Ovary (tissue), 3 donors: Measurements from ENCODE around the gene GLDN.

Experiments
- CTCF ChIP-seq, 3 donors: fragments of 450-650 bp in 2 of 3; fragments of 200-600 bp in 1 of 3; IDR thresholded peaks; one replicate each; pipeline versions ENCODE4 v1.5.1 to v1.8.0; 2016 to 2022; ENCODE audit warnings: antibody characterized with exemption in 3 of 3, mild to moderate bottlenecking in 1 of 3
- EP300 ChIP-seq: sonication (generic); formaldehyde crosslinking; IDR thresholded peaks from one replicate; pipeline ENCODE4 v1.6.1; 2017; ENCODE audit warnings: antibody characterized with exemption
- donor health status: DM: no; HTN: no; CAD: no.

GRCh38 chr15:51367322-51367976, 26.0 kb downstream of the GLDN start:
- TF ChIP-seq CTCF (IDR thresholded peaks at IDR 0.05) (no peak), EP300 (no peak)
